ENCODE measurements around the gene PCBP2.

Gene PCBP2

GRCh38 chr12:53454707-53455106 is 2.8 kb downstream of the PCBP2 start:
- DNase-seq (ENCODE audit: low read depth), result no peak
- TF ChIP-seq POLR2A (IDR thresholded peaks at IDR 0.05; ENCODE audit: extremely low read depth, insufficient read length), result no peak
- no peak for TF ChIP-seq MAX (IDR thresholded peaks at IDR 0.05; ENCODE audit: low read depth, low read length)
- peak overlapping the region; percentile 85 for H3K4me3 ChIP-seq (ENCODE audit: low read depth, low read length)

GRCh38 chr12:53456654-53457366 is 4.9 kb downstream of the PCBP2 start:
- no peak for DNase-seq (ENCODE audit: low read depth)
- no peak overlapping the region for H3K4me3 ChIP-seq (ENCODE audit: low read depth, low read length)
- no peak for TF ChIP-seq CTCF (IDR thresholded peaks at IDR 0.05; ENCODE audit: low read depth, low read length)

- DNase-seq (ENCODE audit: low read depth), result no peak
- TF ChIP-seq POLR2A (IDR thresholded peaks at IDR 0.05; ENCODE audit: extremely low read depth, insufficient read length) (no peak), MAX (IDR thresholded peaks at IDR 0.05; ENCODE audit: low read depth, low read length) (no peak), MYC (IDR thresholded peaks at IDR 0.05; ENCODE audit: low read depth, low read length) (no peak), CTCF (IDR thresholded peaks at IDR 0.05; ENCODE audit: low read depth, low read length) (no peak)
- no peak overlapping the region for H3K4me3 ChIP-seq (ENCODE audit: low read depth, low read length)
Observed at GRCh38 chr12:53459097-53459496, 7.2 kb downstream of the PCBP2 start.

- no peak for TF ChIP-seq POLR2A (IDR thresholded peaks at IDR 0.05; ENCODE audit: extremely low read depth, insufficient read length)
- TF ChIP-seq MAX (IDR thresholded peaks at IDR 0.05; ENCODE audit: low read depth, low read length), result no peak
- TF ChIP-seq MYC (IDR thresholded peaks at IDR 0.05; ENCODE audit: low read depth, low read length), result no peak
- DNase-seq (ENCODE audit: low read depth), result no peak
- H3K4me3 ChIP-seq (ENCODE audit: low read depth, low read length), result no peak overlapping the region
Observed at GRCh38 chr12:53461059-53461458, 9.2 kb downstream of the PCBP2 start.

- H3K4me3 ChIP-seq (ENCODE audit: low read depth, low read length), result no peak overlapping the region
- TF ChIP-seq MAX (IDR thresholded peaks at IDR 0.05; ENCODE audit: low read depth, low read length), result no peak
- TF ChIP-seq MYC (IDR thresholded peaks at IDR 0.05; ENCODE audit: low read depth, low read length), result no peak
- no peak for TF ChIP-seq CTCF (IDR thresholded peaks at IDR 0.05; ENCODE audit: low read depth, low read length)
- no peak for TF ChIP-seq POLR2A (IDR thresholded peaks at IDR 0.05; ENCODE audit: extremely low read depth, insufficient read length)
- no peak for DNase-seq (ENCODE audit: low read depth)
Observed at GRCh38 chr12:53461591-53461990, 9.7 kb downstream of the PCBP2 start.

- no peak overlapping the region for H3K4me3 ChIP-seq (ENCODE audit: low read depth, low read length)
- TF ChIP-seq MAX (IDR thresholded peaks at IDR 0.05; ENCODE audit: low read depth, low read length), result no peak
- no peak for TF ChIP-seq CTCF (IDR thresholded peaks at IDR 0.05; ENCODE audit: low read depth, low read length)
- no peak for TF ChIP-seq MYC (IDR thresholded peaks at IDR 0.05; ENCODE audit: low read depth, low read length)
- TF ChIP-seq POLR2A (IDR thresholded peaks at IDR 0.05; ENCODE audit: extremely low read depth, insufficient read length), result no peak
- DNase-seq (ENCODE audit: low read depth), result no peak
Observed at GRCh38 chr12:53462935-53463334, 11.0 kb downstream of the PCBP2 start.

Measured in NB4 (cell line).